HFFc6 (cell line): ENCODE data around the gene CDC25A. TPM values are rescaled to one million over a fixed set of nuclear protein-coding genes. Genes with fewer than 3 reads are reported as not detected.

Experiments
- DNase-seq: peaks from one replicate; pipeline ENCODE4 v3.0.0-alpha.2; 2018
- H3K27ac Mint-ChIP-seq: 2 replicates; pipeline ENCODE4 v1.8.0; 2020; ENCODE audit warnings: mild to moderate bottlenecking, mixed read lengths
- H3K27me3 Mint-ChIP-seq: 2 replicates; pipeline ENCODE4 v1.8.0; 2021; ENCODE audit warnings: mild to moderate bottlenecking, moderate library complexity, mixed read lengths; ENCODE audit not compliant: insufficient read depth
- H3K36me3 Mint-ChIP-seq: 2 replicates; pipeline ENCODE4 v1.8.0; 2021; ENCODE audit warnings: low read depth, mixed read lengths
- H3K4me1 Mint-ChIP-seq: 2 replicates; pipeline ENCODE4 v1.8.0; 2020; ENCODE audit warnings: low read depth, mixed read lengths
- H3K4me3 Mint-ChIP-seq: 2 replicates; pipeline ENCODE4 v1.8.0; 2020; ENCODE audit warnings: mild to moderate bottlenecking, moderate library complexity, mixed read lengths
- H3K9me3 Mint-ChIP-seq: 2 replicates; pipeline ENCODE4 v1.8.0; 2020; ENCODE audit warnings: mild to moderate bottlenecking, mixed read lengths
- CTCF ChIP-seq: fragments of 200-600 bp; sonication (generic); IDR thresholded peaks from 2 replicates; pipeline ENCODE4 v1.5.0; 2021; ENCODE audit warnings: antibody characterized with exemption, mild to moderate bottlenecking
- total RNA-seq, 6 experiments: library from RNA; stranded (reverse); fragmentation: NEBNext Ultra II Directional; extraction: Animal tissue kit (Norgen Biotek cat#: 25700); gene quantifications; 2 replicates in 1 of 6; 3 replicates in 5 of 6; pipeline ENCODE4 v1.2.3, GENCODE V29; 2021

The CDC25A gene
- total RNA-seq, 6 experiments from 2014 or later: 5.4 to 12.4 (median 10.0) TPM

GRCh38 chr3:48151058-48151806 is 37.0 kb downstream of the CDC25A start:
- Mint-ChIP-seq H3K27me3 (peaks cover 1% of the 10 kb centered on the region; the same call in 1 of the 2 replicates), H3K4me3 (no peak overlapping the region), H3K9me3 (no peaks in the 10 kb centered on the region), H3K36me3 (no peaks in the 10 kb centered on the region), H3K4me1 (peaks cover 41% of the 10 kb centered on the region), H3K27ac (no peak overlapping the region)
- DNase-seq: peak; percentile 64
- peak; percentile 83 for TF ChIP-seq CTCF

- Mint-ChIP-seq H3K9me3 (no peaks in the 10 kb centered on the region), H3K27me3 (no peaks in the 10 kb centered on the region; the same call in 1 of the 2 replicates), H3K4me1 (peaks cover 5% of the 10 kb centered on the region), H3K4me3 (no peak overlapping the region), H3K36me3 (no peaks in the 10 kb centered on the region), H3K27ac (no peak overlapping the region)
- TF ChIP-seq CTCF: no peak
- DNase-seq: no peak
Measured at GRCh38 chr3:48143992-48144391, 44.2 kb downstream of the CDC25A start.

GRCh38 chr3:48143567-48143966 is 44.6 kb downstream of the CDC25A start:
- no peak for TF ChIP-seq CTCF
- no peaks in the 10 kb centered on the region for H3K9me3 Mint-ChIP-seq

GRCh38 chr3:48142316-48142870 is 45.8 kb downstream of the CDC25A start:
- H3K36me3 Mint-ChIP-seq: no peaks in the 10 kb centered on the region
- H3K4me3 Mint-ChIP-seq: no peak overlapping the region
- DNase-seq: no peak
- H3K9me3 Mint-ChIP-seq: no peaks in the 10 kb centered on the region
- no peaks in the 10 kb centered on the region; the same call in 1 of the 2 replicates for H3K27me3 Mint-ChIP-seq
- no peak overlapping the region for H3K27ac Mint-ChIP-seq
- no peak for TF ChIP-seq CTCF
- H3K4me1 Mint-ChIP-seq: peaks cover 5% of the 10 kb centered on the region

More at GRCh38 chr3:48143567-48143966, 44.6 kb downstream of the CDC25A start:
- Mint-ChIP-seq H3K4me1 (peaks cover 5% of the 10 kb centered on the region), H3K27ac (no peak overlapping the region), H3K4me3 (no peak overlapping the region), H3K36me3 (no peaks in the 10 kb centered on the region), H3K27me3 (no peaks in the 10 kb centered on the region; the same call in 1 of the 2 replicates)
- DNase-seq: no peak

- no peaks in the 10 kb centered on the region for H3K9me3 Mint-ChIP-seq
- no peaks in the 10 kb centered on the region for H3K36me3 Mint-ChIP-seq
- no peak overlapping the region for H3K4me3 Mint-ChIP-seq
- H3K27me3 Mint-ChIP-seq: no peaks in the 10 kb centered on the region; the same call in 1 of the 2 replicates
- peaks cover 5% of the 10 kb centered on the region for H3K4me1 Mint-ChIP-seq
- TF ChIP-seq CTCF: no peak
- DNase-seq: no peak
- no peak overlapping the region for H3K27ac Mint-ChIP-seq
Measured at GRCh38 chr3:48141604-48142137, 46.5 kb downstream of the CDC25A start.
